ENCODE data around the gene RIMS4. TPM values are rescaled to one million over a fixed set of nuclear protein-coding genes. Genes with fewer than 3 reads are reported as not detected.
A peak's percentile ranks its signal among the peaks of the same experiment; 100 is the strongest.

Gene RIMS4
- total and polyA plus RNA-seq, 2 of the 8 experiments (the other 6 are each of a cell fraction or from before 2014, with no cell fraction given) = 13.3 to 44.2 TPM

DNA sequence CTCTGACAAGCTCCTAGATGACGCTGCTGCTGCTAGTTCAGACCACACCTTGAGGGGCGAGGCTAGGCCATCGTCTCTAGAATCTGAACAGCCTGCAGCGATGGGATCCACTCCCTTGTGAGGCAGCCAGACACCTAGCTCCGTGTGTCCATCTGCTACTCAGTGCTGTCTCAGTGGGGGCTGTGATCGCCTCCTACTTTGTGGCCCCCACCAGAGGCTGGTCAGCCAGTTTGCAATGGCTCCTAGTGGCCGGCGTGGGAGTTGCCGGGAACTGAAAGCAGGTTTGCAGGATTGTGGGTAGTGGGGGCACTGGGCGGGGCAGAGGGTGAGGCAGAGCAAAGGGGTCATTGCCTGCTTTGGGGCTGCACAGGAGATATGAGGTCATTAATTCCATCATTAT is 92.4 kb downstream of the RIMS4 start:
- H2BK15ac ChIP-seq (ENCODE audit: low read length) = no peak overlapping the region
- H3K4me2 ChIP-seq (ENCODE audit: insufficient read depth in 1 of 2, low read depth in 2 of 2, low read length in 2 of 2) = no peak overlapping the region; a peak in 1 of 4 replicates
- no peaks in the 10 kb centered on the region for H3K9me3 ChIP-seq (ENCODE audit: insufficient read depth in 2 of 2, low read depth in 1 of 2, low read length in 1 of 2)
- no peak overlapping the region for H3K56ac ChIP-seq (replicated peaks; ENCODE audit: insufficient read length, low read depth, low read length)
- H3K14ac ChIP-seq (ENCODE audit: insufficient read length) = no peak overlapping the region
- no peaks in the 10 kb centered on the region for H3K79me2 ChIP-seq (ENCODE audit: control insufficient read depth in 1 of 2, insufficient read depth in 2 of 2, low read length in 2 of 2)
- H3K23ac ChIP-seq (ENCODE audit: insufficient read length) = no peak overlapping the region
- no peak overlapping the region for H4K5ac ChIP-seq (ENCODE audit: insufficient read length, low read depth, low read length)
- no peaks in the 10 kb centered on the region for H3K36me3 ChIP-seq (ENCODE audit: control insufficient read depth in 2 of 4, insufficient read depth in 4 of 4, low read length in 3 of 4)
- H4K91ac ChIP-seq (replicated peaks; ENCODE audit: insufficient read length, low read length) = no peak overlapping the region
- TF ChIP-seq CREB1 (IDR thresholded peaks at IDR 0.05) (no peak), CTCF (IDR thresholded peaks at IDR 0.05; ENCODE audit: control extremely low read depth in 1 of 3, insufficient read depth in 1 of 3, low read depth in 1 of 3, low read length in 3 of 3) (peak; percentile 47 to 77 (median 68); a peak in 3 of 4 replicates), YY1 (IDR thresholded peaks at IDR 0.05; ENCODE audit: low read depth, low read length) (no peak), EP300 (IDR thresholded peaks at IDR 0.05; ENCODE audit: borderline replicate concordance in 1 of 2, low read depth in 2 of 2, low read length in 2 of 2) (no peak), ATF2 (IDR thresholded peaks at IDR 0.05; ENCODE audit: low read length) (no peak), RAD21 (IDR thresholded peaks at IDR 0.05 in 1 of 2, conservative IDR thresholded peaks at IDR 0.05 in 1 of 2; ENCODE audit: low read depth in 2 of 2, low read length in 2 of 2) (peak in 1 of 2 experiments; percentile 29; a peak in 2 of 4 replicates), POLR2A (IDR thresholded peaks at IDR 0.05; ENCODE audit: control extremely low read depth in 1 of 2, low read depth in 2 of 2, low read length in 2 of 2) (no peak), GTF2F1 (IDR thresholded peaks at IDR 0.05; ENCODE audit: borderline replicate concordance, low read depth, low read length) (no peak)
- no peak overlapping the region; the same call in 1 of the 2 replicates for H4K8ac ChIP-seq (ENCODE audit: extremely low read depth, insufficient read depth, low read length)
- no peak overlapping the region for H3K27ac ChIP-seq (ENCODE audit: low read depth, low read length)
- no peak overlapping the region for H3K9ac ChIP-seq (replicated peaks in 1 of 4; ENCODE audit: extremely low read depth in 1 of 4, low read depth in 3 of 4, low read length in 3 of 4)
- H3K4ac ChIP-seq (replicated peaks; ENCODE audit: insufficient read length, low read depth, low read length) = no peak overlapping the region
- no peaks in the 10 kb centered on the region for H3K79me1 ChIP-seq (ENCODE audit: low read depth, low read length)
- no peaks in the 10 kb centered on the region for H3K23me2 ChIP-seq (ENCODE audit: low read depth, low read length)
- POLR2A ChIA-PET (ENCODE audit: partially characterized antibody) = interaction anchor here (0.8 kb wide), 1 partner anchor 20 kb away, joined by 3 read pairs; no protein-coding TSS in a partner anchor
- peak in 1 of 2 experiments; percentile 78 for DNase-seq (ENCODE audit: low read depth in 1 of 2, low spot score in 2 of 2)
- H2BK12ac ChIP-seq (ENCODE audit: low read depth, low read length) = no peak overlapping the region
- no peak overlapping the region for H2BK5ac ChIP-seq (ENCODE audit: low read depth, low read length)
- no peaks in the 10 kb centered on the region for H3K27me3 ChIP-seq (replicated peaks in 1 of 4; ENCODE audit: control insufficient read depth in 3 of 4, extremely low read depth in 1 of 4, insufficient read depth in 3 of 4, low read length in 3 of 4)
- H3K4me3 ChIP-seq (ENCODE audit: extremely low read depth in 1 of 4, insufficient read depth in 2 of 4, low read depth in 3 of 4, low read length in 4 of 4) = no peak overlapping the region
- H2BK120ac ChIP-seq (replicated peaks; ENCODE audit: low read depth, low read length) = no peak overlapping the region
- no peak overlapping the region for H2BK20ac ChIP-seq (ENCODE audit: low read length)
- no peak overlapping the region for H2AK5ac ChIP-seq (ENCODE audit: low read depth, low read length)
- H3K4me1 ChIP-seq (replicated peaks in 1 of 4; ENCODE audit: control insufficient read depth in 3 of 4, insufficient read depth in 4 of 4, low read length in 3 of 4) = peaks cover 0 to 3% (median 0%) of the 10 kb centered on the region in 4 experiments; a peak in 1 of 7 replicates
- peak overlapping the region; percentile 78 for H3K18ac ChIP-seq (ENCODE audit: extremely low read depth, low read length)
- no peak overlapping the region for H2AFZ ChIP-seq (ENCODE audit: low read length)
- FAIRE-seq = no peak
- no peaks in the 10 kb centered on the region for H4K20me1 ChIP-seq (replicated peaks in 1 of 2; ENCODE audit: control insufficient read depth in 1 of 2, insufficient read depth in 2 of 2, low read length in 2 of 2)
- CTCF ChIA-PET (ENCODE audit: partially characterized antibody) = interaction anchor here (0.7 to 20.4 kb wide), 19 partner anchors 9 to 403 kb away, joined by 3 to 180 read pairs (median 4); no protein-coding TSS in a partner anchor
- WGBS, 2 experiments (ENCODE audit: extremely low coverage in 1 of 2, insufficient coverage in 1 of 2, insufficient read length in 1 of 2, insufficient replicate concordance in 2 of 2, low coverage in 1 of 2, low lambda C conversion rate in 2 of 2, missing lambda C conversion rate in 1 of 2) = 64% methylated on average over 10 of the region's 10 CpGs; no CpG with 5 or more reads in 1 of the 2 experiments

Data from H1 (cell line).